ENCODE results near the gene IPO4.

DNA sequence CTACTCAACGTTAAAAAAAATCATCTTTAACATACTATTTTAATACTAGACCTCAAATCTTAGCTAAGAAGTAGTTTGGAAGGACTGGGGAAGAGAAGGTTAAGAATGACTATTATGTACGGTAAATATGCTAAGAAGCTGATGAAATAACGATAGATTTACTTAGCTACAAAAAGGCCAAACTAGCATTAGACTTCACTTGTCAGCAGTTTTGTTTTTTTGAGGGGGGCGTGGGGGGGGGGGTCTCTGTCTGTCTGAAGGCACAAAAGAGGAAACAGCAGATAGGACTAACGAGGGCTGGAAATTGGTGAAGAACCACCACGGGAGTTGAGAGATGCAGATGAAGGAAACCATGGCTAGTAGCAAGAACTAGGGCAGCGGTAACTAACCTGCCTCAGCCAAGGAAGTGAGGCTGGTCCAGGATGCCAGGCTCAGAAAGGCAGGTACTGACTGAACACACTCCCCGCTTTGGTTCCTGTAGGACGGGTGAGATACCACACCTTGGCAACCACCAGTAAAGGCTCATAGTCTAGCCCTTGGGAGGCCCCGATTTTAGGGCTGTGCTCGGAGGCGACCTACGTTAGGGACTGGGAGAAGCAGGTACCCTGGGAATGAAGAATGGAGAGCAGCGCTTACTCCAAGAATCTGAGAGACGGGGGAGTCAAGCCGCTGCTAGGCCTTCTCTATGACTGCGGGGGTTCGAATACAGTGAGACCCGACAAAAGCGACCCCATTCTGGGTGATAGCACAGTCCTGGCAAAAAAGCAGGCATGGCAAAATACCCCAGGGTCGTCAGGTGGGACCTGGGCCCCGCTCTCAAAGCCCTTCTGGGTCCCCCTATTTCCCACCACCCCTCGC is 42.9 kb upstream of the IPO4 start:
- TF ChIP-seq, protein P1, sequence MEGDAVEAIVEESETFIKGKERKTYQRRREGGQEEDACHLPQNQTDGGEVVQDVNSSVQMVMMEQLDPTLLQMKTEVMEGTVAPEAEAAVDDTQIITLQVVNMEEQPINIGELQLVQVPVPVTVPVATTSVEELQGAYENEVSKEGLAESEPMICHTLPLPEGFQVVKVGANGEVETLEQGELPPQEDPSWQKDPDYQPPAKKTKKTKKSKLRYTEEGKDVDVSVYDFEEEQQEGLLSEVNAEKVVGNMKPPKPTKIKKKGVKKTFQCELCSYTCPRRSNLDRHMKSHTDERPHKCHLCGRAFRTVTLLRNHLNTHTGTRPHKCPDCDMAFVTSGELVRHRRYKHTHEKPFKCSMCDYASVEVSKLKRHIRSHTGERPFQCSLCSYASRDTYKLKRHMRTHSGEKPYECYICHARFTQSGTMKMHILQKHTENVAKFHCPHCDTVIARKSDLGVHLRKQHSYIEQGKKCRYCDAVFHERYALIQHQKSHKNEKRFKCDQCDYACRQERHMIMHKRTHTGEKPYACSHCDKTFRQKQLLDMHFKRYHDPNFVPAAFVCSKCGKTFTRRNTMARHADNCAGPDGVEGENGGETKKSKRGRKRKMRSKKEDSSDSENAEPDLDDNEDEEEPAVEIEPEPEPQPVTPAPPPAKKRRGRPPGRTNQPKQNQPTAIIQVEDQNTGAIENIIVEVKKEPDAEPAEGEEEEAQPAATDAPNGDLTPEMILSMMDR (IDR thresholded peaks at IDR 0.05) = no peak
- no peak for TF ChIP-seq POLR2A (IDR thresholded peaks at IDR 0.05)
